Upper lobe of right lung (tissue), 1 donor: ENCODE results near the gene SLX4IP. TPM values are rescaled to one million over a fixed set of nuclear protein-coding genes. Genes with fewer than 3 reads are reported as not detected.
"Not testable (repeated sequence)": the region's sequence is repeated elsewhere in the genome, so short reads cannot be mapped to it uniquely, and the experiment has no call there.

Experiments
- ATAC-seq: fragments of 200-7000 bp; cut with Tn5 transposase; one replicate; pipeline ENCODE4 v1.9.1; 2020; ENCODE audit warnings: mild to moderate bottlenecking, moderate library complexity
- DNase-seq: peaks from one replicate; pipeline ENCODE4 v3.0.0-alpha.2; 2020
- H3K27ac ChIP-seq: fragments of 200-600 bp; one replicate; pipeline ENCODE4 v1.8.0; 2022
- H3K27me3 ChIP-seq: fragments of 200-600 bp; one replicate; pipeline ENCODE4 v1.8.0; 2022; ENCODE audit warnings: mild to moderate bottlenecking
- H3K36me3 ChIP-seq: fragments of 200-600 bp; one replicate; pipeline ENCODE4 v1.8.0; 2022
- H3K4me1 ChIP-seq: fragments of 200-600 bp; one replicate; pipeline ENCODE4 v1.8.0; 2022
- H3K4me3 ChIP-seq: fragments of 200-600 bp; one replicate; pipeline ENCODE4 v1.8.0; 2022; ENCODE audit warnings: mild to moderate bottlenecking
- H3K9me3 ChIP-seq: fragments of 200-600 bp; one replicate; pipeline ENCODE4 v1.8.0; 2022
- intact Hi-C: fragments of 100-400 bp; cut with DNase I; formaldehyde crosslinking; loops from one replicate; pipeline ENCODE4 v1.11.0; 2022
- total RNA-seq: library from RNA; stranded (reverse); fragmentation: NEBNext Ultra II Directional; extraction: Animal tissue kit (Norgen Biotek cat#: 25700); gene quantifications from one replicate; pipeline ENCODE4 v1.2.1, GENCODE V29; 2021
- TF ChIP-seq, protein P1 (sequence below): fragments of 200-600 bp; IDR thresholded peaks from one replicate; pipeline ENCODE4 v1.8.0; 2022; ENCODE audit warnings: antibody characterized with exemption
- donor health status: DM: no; HTN: yes; CAD: no; lungs with severe emphysema.

The SLX4IP gene
- total RNA-seq, 1 donor from 2014 or later, result 5.4 TPM

DNA sequence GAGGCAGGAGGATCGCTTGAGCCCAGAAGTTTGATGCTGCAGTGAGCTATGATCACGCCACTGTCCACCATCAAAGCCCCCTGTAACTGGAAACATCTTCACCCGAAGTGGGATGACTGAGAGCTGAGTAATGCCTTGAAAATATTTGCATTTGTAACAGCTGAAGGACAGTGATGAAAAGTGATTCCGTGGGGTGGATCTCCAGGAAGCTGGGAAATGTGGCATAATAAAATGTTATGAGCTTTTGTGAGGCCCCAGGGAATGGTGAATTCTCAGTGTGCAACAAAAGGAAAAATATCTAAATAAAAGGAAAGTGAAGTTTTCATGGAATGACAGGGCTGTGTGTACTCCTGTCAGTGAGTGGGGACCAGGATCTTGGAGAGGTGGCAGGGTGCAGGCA lies 146.7 kb downstream of the SLX4IP start:
- ATAC-seq (no peak), DNase-seq (no peak)
- intact Hi-C loops, result no loop called here
- H3K27me3 ChIP-seq, result no peaks in the 10 kb centered on the region
- H3K36me3 ChIP-seq, result no peaks in the 10 kb centered on the region
- no peak overlapping the region for H3K4me3 ChIP-seq
- TF ChIP-seq, protein P1, sequence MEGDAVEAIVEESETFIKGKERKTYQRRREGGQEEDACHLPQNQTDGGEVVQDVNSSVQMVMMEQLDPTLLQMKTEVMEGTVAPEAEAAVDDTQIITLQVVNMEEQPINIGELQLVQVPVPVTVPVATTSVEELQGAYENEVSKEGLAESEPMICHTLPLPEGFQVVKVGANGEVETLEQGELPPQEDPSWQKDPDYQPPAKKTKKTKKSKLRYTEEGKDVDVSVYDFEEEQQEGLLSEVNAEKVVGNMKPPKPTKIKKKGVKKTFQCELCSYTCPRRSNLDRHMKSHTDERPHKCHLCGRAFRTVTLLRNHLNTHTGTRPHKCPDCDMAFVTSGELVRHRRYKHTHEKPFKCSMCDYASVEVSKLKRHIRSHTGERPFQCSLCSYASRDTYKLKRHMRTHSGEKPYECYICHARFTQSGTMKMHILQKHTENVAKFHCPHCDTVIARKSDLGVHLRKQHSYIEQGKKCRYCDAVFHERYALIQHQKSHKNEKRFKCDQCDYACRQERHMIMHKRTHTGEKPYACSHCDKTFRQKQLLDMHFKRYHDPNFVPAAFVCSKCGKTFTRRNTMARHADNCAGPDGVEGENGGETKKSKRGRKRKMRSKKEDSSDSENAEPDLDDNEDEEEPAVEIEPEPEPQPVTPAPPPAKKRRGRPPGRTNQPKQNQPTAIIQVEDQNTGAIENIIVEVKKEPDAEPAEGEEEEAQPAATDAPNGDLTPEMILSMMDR, result no peak
- no peaks in the 10 kb centered on the region for H3K9me3 ChIP-seq
- no peaks in the 10 kb centered on the region for H3K4me1 ChIP-seq
- H3K27ac ChIP-seq, result no peak overlapping the region

DNA sequence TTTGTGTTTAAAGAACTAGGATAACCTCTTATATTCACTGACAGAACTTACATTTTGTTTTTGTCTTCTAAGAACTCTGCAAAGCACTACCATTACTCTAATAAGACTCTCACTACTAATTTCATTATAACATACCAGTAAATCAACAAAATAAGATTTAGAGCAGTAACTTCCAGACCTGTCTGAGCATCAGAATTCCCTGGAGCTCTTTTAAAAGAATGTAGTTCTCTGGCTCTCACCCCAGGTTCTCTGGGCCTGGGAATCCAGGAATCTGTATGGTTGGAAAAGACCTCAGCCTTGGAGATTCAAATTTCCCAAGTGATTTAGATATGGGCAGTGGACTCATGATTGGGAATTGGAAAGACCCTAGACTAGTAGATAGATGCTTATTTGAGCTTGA lies 149.3 kb downstream of the SLX4IP start:
- TF ChIP-seq, protein P1, result no peak
- intact Hi-C loops, result no loop called here
- Histone ChIP-seq H3K9me3 (no peaks in the 10 kb centered on the region), H3K27me3 (no peaks in the 10 kb centered on the region), H3K4me1 (no peaks in the 10 kb centered on the region), H3K36me3 (no peaks in the 10 kb centered on the region), H3K27ac (no peak overlapping the region), H3K4me3 (no peak overlapping the region)
- ATAC-seq (no peak), DNase-seq (no peak)

DNA sequence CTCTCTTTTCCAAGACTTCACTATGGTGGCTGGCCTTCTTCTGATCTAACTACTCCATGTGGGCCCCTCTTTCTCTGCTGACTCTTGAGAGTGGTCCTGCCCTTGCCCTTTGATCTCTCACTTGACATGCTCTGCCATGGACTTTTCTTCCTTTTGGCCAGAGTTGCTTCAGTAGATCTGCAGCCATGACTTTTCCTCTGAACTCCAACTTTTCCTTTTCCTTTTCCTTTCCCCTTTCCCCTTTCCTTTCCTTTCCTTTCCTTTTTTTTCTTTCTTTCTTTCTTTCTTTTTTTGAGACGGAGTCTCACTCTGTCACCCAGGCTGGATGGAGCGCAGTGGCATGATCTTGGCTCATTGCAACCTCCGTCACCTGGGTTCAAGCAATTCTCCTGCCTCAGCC lies 150.2 kb downstream of the SLX4IP start:
- DNase-seq, result no peak
- no peak overlapping the region for H3K27ac ChIP-seq
- TF ChIP-seq, protein P1, result no peak
- no peaks in the 10 kb centered on the region for H3K36me3 ChIP-seq
- H3K9me3 ChIP-seq, result no peaks in the 10 kb centered on the region
- intact Hi-C loops, result no loop called here
- no peaks in the 10 kb centered on the region for H3K27me3 ChIP-seq
- no peaks in the 10 kb centered on the region for H3K4me1 ChIP-seq
- H3K4me3 ChIP-seq, result no peak overlapping the region
- no peak for ATAC-seq

DNA sequence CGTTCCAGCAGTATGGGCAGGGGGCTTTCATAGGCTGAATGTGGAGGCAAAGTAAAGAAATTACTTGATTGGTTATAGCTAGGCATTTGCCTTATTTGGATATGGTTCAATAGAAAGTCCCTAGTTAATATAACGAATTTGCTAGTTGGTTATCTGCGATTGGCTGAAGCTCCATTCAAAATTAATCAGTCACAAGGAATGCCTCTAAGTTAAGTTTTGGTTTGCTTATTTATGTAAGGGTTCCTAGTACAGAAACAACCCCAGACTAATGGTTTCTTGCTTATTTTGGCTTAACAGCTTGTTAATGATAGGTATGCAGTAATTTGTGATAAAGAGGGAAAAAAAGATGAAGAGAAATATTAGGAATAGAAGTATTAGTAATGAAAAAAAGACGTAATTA lies 151.2 kb downstream of the SLX4IP start:
- Histone ChIP-seq H3K36me3 (no peaks in the 10 kb centered on the region), H3K9me3 (no peaks in the 10 kb centered on the region), H3K27me3 (no peaks in the 10 kb centered on the region), H3K4me1 (no peaks in the 10 kb centered on the region), H3K27ac (no peak overlapping the region), H3K4me3 (no peak overlapping the region)
- TF ChIP-seq, protein P1, result no peak
- no peak for DNase-seq
- ATAC-seq, result no peak
- intact Hi-C loops, result no loop called here

DNA sequence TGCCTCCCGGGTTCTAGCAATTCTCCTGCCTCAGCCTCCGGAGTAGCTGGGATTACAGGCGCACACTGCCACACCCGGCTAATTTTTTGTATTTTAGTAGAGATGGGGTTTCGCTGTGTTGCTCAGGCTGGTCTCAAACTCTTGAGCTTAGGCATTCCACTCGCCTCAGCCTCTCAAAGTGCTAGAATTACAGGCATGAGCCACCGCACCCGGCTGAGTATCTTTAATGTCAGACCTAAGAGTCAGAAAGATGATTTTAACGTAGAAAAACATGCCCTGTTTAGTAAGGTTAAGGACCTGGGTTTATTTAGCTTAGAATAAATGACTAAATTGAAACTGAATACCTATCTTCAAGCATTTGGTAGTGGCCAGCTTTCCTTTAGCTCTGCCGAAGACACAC lies 155.3 kb downstream of the SLX4IP start:
- H3K27me3 ChIP-seq, ATAC-seq, H3K27ac ChIP-seq, H3K4me3 ChIP-seq, H3K4me1 ChIP-seq, H3K9me3 ChIP-seq, intact Hi-C loops, H3K36me3 ChIP-seq, DNase-seq: not testable (repeated sequence)

DNA sequence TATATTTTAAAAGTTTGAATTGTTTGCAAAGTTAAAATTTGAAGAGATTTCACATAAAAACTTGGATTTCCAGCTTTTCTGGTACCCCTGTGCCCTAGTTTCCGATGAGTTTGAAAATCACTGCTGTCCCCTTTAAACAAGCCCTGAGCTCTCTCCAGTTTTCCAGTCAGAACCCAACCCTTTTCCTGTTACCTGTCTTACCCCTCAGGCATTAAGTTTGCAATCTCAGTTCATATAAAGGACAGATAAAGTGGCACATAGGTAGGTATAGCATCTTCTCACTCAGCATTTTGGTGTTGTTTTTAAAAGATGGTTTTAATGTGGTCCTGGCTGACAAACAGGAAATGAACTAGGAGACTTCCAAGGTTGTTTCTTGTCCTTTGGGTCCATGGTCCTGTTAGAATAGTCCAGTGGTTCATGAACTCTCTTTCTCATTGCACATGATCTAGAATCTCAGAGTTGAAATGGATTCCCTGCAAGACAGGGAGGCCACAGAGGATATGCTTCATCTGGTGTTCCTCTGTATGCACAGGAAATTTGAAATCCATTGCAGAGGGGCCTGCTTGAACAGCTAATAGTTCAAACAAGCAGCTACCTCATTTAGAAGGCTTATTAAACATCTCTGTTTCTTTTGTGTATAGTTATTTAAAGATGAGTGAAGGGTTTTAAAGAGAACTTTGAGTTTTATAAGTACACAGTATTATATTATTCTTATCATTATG lies 156.0 kb downstream of the SLX4IP start:
- H3K4me3 ChIP-seq, result no peak overlapping the region
- ATAC-seq (no peak), DNase-seq (no peak)
- H3K36me3 ChIP-seq, result no peaks in the 10 kb centered on the region
- no peaks in the 10 kb centered on the region for H3K27me3 ChIP-seq
- H3K27ac ChIP-seq, result no peak overlapping the region
- no peaks in the 10 kb centered on the region for H3K9me3 ChIP-seq
- TF ChIP-seq, protein P1, result no peak
- peaks cover 3% of the 10 kb centered on the region for H3K4me1 ChIP-seq
- intact Hi-C loops, result no loop called here
